Nephron (organoid): ENCODE results near the gene HHIPL2.

ENCODE experiments used
- H3K27ac Mint-ChIP-seq, 3 experiments: 2 replicates each; pipeline ENCODE4 v1.8.0; 2020; ENCODE audit warnings: mixed read lengths in 3 of 3, mild to moderate bottlenecking in 2 of 3, moderate library complexity in 1 of 3
- H3K27me3 Mint-ChIP-seq: 2 replicates; pipeline ENCODE4 v1.8.0; 2021; ENCODE audit warnings: low read depth, mild to moderate bottlenecking, moderate library complexity, mixed read lengths
- H3K36me3 Mint-ChIP-seq: 2 replicates; pipeline ENCODE4 v1.8.0; 2020; ENCODE audit warnings: low read depth, mixed read lengths
- H3K4me1 Mint-ChIP-seq: 2 replicates; pipeline ENCODE4 v1.8.0; 2020; ENCODE audit warnings: mixed read lengths
- H3K4me3 Mint-ChIP-seq, 3 experiments: 2 replicates each; pipeline ENCODE4 v1.8.0; 2020; ENCODE audit warnings: mild to moderate bottlenecking in 3 of 3, mixed read lengths in 3 of 3, moderate library complexity in 2 of 3
- H3K9me3 Mint-ChIP-seq: 2 replicates; pipeline ENCODE4 v1.8.0; 2020; ENCODE audit warnings: mixed read lengths
- CTCF ChIP-seq, 3 experiments: fragments of 200-600 bp; sonication (generic); IDR thresholded peaks; one replicate each; pipeline ENCODE4 v1.5.0; 2021; ENCODE audit warnings: antibody characterized with exemption in 3 of 3; ENCODE audit not compliant: unreplicated experiment in 3 of 3

HHIPL2 gene

DNA sequence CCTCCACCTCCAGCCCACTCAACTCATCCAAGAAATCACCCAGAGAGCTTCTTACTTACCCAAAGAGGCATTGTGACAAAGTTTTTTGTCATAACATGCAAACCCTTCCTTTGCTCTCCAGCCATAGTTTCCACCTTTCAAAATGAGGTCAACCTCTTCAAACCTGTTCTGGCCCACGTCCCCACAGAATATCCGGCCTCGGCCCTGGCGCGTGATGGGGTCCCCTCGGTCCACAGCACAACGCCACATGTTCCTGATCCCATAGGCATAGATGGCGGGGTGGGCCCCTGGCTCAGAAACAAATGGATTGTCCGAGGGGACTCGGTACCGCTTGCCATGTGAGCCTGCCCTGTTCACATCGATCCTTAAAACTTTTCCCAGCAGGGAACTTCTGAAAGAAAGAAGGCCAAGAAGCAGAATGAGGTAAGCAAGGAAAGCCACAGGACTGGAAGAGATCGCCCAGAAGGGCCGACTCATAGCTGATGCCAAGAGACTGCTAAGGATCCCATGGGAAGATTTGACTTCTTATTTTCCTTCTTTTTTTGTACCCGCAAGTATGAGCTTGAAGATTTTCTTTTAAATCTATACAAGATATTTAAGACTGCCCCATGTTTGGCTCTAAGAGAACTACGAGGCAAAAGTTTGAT is 7.8 kb downstream of the HHIPL2 start:
- no peaks in the 10 kb centered on the region for H3K9me3 Mint-ChIP-seq
- no peaks in the 10 kb centered on the region for H3K4me1 Mint-ChIP-seq
- H3K27ac Mint-ChIP-seq: no peak overlapping the region
- no peaks in the 10 kb centered on the region for H3K36me3 Mint-ChIP-seq
- no peak for TF ChIP-seq CTCF (IDR thresholded peaks at IDR 0.05; ENCODE audit: unreplicated experiment in 3 of 3)
- H3K4me3 Mint-ChIP-seq: no peak overlapping the region
- peaks cover 13% of the 10 kb centered on the region for H3K27me3 Mint-ChIP-seq

DNA sequence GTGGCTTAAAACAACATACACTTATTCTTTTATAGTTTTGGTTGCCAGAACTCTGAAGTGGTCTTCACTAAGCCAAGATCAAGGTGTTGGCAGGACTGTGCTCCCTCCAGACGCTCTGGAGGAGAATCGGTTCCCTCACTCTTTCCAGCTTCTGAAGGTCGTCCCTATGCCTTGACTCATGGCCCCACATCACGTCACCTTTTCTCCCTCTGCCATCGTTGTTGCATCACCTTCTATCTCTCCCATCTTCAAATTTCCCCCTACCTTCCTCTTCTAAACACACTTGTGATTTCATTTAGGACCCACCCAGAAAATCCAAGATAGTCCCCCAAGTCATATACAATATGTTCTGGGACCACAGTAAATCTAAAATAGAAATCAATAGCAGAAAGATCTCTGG is 12.4 kb downstream of the HHIPL2 start:
- no peak overlapping the region for H3K27ac Mint-ChIP-seq
- H3K4me1 Mint-ChIP-seq: no peaks in the 10 kb centered on the region
- H3K27me3 Mint-ChIP-seq: peaks cover 11% of the 10 kb centered on the region
- TF ChIP-seq CTCF (IDR thresholded peaks at IDR 0.05; ENCODE audit: unreplicated experiment in 3 of 3): no peak
- H3K4me3 Mint-ChIP-seq: no peak overlapping the region
- no peaks in the 10 kb centered on the region for H3K9me3 Mint-ChIP-seq
- no peaks in the 10 kb centered on the region for H3K36me3 Mint-ChIP-seq

GRCh38 chr1:222530852-222531251 is 17.1 kb downstream of the HHIPL2 start:
- Mint-ChIP-seq H3K36me3 (no peaks in the 10 kb centered on the region), H3K27ac (no peak overlapping the region), H3K4me1 (no peaks in the 10 kb centered on the region), H3K27me3 (peaks cover 7% of the 10 kb centered on the region), H3K9me3 (peaks cover 3% of the 10 kb centered on the region), H3K4me3 (no peak overlapping the region)
- TF ChIP-seq CTCF (IDR thresholded peaks at IDR 0.05; ENCODE audit: unreplicated experiment in 3 of 3): no peak

- Mint-ChIP-seq H3K27me3 (peaks cover 7% of the 10 kb centered on the region), H3K27ac (no peak overlapping the region), H3K9me3 (peaks cover 3% of the 10 kb centered on the region)
Observed at GRCh38 chr1:222529916-222530315, 18.0 kb downstream of the HHIPL2 start.

GRCh38 chr1:222529181-222529580 is 18.7 kb downstream of the HHIPL2 start:
- H3K27ac Mint-ChIP-seq: no peak overlapping the region
- H3K36me3 Mint-ChIP-seq: no peaks in the 10 kb centered on the region
- no peak overlapping the region for H3K4me3 Mint-ChIP-seq
- H3K9me3 Mint-ChIP-seq: peaks cover 3% of the 10 kb centered on the region
- H3K4me1 Mint-ChIP-seq: no peaks in the 10 kb centered on the region
- no peak for TF ChIP-seq CTCF (IDR thresholded peaks at IDR 0.05; ENCODE audit: unreplicated experiment in 3 of 3)
- H3K27me3 Mint-ChIP-seq: peaks cover 7% of the 10 kb centered on the region

More at GRCh38 chr1:222529916-222530315, 18.0 kb downstream of the HHIPL2 start:
- H3K4me3 Mint-ChIP-seq: no peak overlapping the region
- no peaks in the 10 kb centered on the region for H3K4me1 Mint-ChIP-seq
- no peaks in the 10 kb centered on the region for H3K36me3 Mint-ChIP-seq
- TF ChIP-seq CTCF (IDR thresholded peaks at IDR 0.05; ENCODE audit: unreplicated experiment in 3 of 3): no peak

- peaks cover 6% of the 10 kb centered on the region for H3K4me1 Mint-ChIP-seq
Observed at GRCh38 chr1:222525951-222526350, 22.0 kb downstream of the HHIPL2 start.

More at GRCh38 chr1:222525951-222526350, 22.0 kb downstream of the HHIPL2 start:
- peaks cover 3% of the 10 kb centered on the region for H3K27me3 Mint-ChIP-seq
- H3K27ac Mint-ChIP-seq: no peak overlapping the region
- TF ChIP-seq CTCF (IDR thresholded peaks at IDR 0.05; ENCODE audit: unreplicated experiment in 3 of 3): no peak
- no peak overlapping the region for H3K4me3 Mint-ChIP-seq
- H3K36me3 Mint-ChIP-seq: no peaks in the 10 kb centered on the region
- H3K9me3 Mint-ChIP-seq: peaks cover 3% of the 10 kb centered on the region
